Activated CD8-positive, alpha-beta memory T cell treated with anti-CD3 and anti-CD28 coated beads for 4 hours (primary cell): Measurements from ENCODE around the gene MIF4GD.
"Not testable (repeated sequence)": the region's sequence is repeated elsewhere in the genome, so short reads cannot be mapped to it uniquely, and the experiment has no call there.

ENCODE experiments used
- DNase-seq, 2 donors: peaks; one replicate each; pipeline ENCODE4 v3.0.0-alpha.2; 2020; ENCODE audit warnings: low read depth in 2 of 2

Gene MIF4GD

DNA sequence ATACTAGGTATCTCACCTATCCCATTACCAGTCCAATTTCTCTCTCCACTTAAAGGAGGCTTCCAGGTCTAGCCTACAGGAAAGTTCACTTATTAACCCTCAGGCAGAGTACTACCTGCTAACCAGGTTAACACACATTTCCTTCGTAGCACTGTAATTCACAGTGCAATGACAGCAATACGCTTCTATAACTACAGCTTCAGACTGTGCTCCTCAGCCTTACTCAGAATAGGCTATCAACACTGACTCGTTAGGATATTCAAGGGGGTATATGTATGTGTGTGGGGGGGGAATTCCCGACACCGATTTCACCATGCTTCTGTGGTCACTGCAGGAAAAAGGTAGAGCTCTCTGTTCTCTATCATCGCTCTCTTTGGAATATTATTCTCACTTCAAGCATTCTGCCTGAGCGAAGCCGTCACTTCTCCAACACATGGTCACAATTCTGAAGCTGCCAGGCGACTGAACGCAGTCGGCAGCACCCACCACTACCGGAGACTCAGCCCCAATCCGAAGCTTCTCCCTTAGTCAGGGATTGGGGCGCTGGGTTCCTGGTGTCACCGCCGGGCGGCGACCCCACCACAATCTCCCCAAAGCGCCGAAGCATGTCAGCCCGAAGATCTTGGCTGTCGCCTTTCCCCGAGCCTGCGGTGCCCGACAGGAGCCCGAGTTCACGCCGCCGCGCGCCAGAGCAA, 10.2 kb downstream of the MIF4GD start:
- no peak for DNase-seq

GRCh38 chr17:75257228-75257627, 13.8 kb downstream of the MIF4GD start:
- DNase-seq: not testable (repeated sequence)

- not testable (repeated sequence) for DNase-seq
Measured at GRCh38 chr17:75255954-75256698, 14.9 kb downstream of the MIF4GD start.

GRCh38 chr17:75252039-75252816, 18.8 kb downstream of the MIF4GD start:
- DNase-seq: no peak

DNA sequence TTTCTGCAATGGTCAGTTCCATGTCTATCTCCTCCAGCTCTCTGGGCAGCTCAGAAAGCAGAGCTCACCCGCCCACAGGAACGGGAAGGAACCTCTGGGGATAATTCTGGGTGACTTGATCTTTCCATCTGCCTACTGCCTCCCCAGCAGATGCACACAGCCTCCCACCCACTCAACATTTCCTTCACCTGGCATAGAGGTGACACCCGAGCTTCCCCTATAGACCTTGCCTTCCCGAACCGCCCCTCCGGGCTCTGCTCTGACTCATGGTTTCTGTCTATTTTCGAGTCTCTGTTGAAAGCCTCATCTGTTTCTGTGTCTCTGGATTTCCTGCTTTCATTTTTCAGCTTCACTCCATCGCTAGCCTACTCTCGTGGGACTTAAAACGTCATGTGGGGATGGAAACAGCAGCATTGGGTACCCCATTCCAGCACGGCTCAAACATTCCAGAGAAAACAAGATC, 21.0 kb downstream of the MIF4GD start:
- DNase-seq: peak; percentile 58 to 84

DNA sequence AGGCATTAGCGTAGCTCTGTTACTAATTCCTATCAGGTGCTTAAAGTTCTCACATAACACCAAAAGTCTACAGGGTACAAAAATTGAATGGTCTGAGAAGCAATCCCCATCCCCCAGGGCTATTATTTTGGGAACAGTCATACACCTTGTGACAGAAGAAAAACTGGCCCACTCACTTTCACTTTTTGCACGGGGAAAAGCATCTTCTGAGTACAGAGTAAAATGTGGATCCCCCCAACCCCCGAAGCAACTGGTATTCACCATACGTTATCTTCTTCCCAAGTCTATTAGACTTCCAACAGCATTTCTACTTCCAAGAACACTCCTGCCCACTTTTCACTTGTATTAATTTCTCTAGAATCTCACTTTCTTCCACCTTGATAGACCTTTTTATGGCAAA, 21.5 kb downstream of the MIF4GD start:
- no peak for DNase-seq

GRCh38 chr17:75246404-75246803, 24.6 kb downstream of the MIF4GD start:
- no peak for DNase-seq

GRCh38 chr17:75245011-75245410, 26.0 kb downstream of the MIF4GD start:
- no peak for DNase-seq

GRCh38 chr17:75244133-75244866, 26.7 kb downstream of the MIF4GD start:
- no peak for DNase-seq

DNA sequence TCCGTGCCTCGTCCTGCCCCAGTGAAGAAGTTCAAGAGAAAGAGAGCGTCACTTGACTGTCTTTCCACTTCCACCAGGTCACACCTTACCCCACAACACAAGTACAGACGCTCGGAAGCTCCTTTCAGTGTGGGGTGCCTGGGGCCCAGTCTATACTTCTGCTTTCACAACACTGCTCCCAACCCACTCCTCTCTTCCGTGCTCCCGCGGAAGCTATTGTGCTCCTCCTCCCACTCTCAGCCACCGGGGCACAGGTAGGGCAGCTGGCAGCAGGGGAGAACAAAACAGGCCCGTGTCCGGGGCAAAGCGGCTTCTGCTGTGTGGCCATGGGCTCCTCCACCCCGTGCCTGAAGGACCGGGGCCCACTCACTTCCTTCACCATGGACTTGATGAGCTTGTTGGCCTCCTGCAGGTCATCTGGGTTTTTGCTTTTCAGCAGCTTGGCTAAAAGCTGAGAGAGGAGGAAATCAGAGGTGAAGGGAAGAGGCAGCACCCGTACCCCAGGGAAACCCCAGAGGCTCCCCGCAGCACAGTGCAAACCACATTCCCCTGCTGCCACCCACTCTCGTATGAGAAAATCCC, 28.5 kb downstream of the MIF4GD start:
- no peak for DNase-seq

- no peak for DNase-seq
Measured at GRCh38 chr17:75241996-75242460, 29.0 kb downstream of the MIF4GD start.

DNA sequence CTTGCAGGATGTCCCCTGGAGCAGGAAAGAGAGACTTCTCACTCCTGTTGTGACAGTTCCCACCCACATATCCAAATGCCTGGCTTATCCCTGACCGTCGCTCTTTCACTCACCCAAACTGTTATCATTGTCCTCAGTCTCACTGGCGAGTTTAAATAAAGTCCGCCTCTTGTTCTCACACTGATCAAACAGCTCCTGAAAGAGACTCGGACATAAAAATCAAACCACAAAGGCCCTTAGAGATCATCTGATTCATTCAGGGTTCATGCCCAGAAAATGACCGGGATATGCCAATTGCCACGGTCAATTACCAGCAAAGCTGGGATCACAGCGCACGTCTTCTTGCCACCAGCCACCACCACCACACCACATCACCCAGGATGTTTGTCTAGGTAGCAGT, 29.5 kb downstream of the MIF4GD start:
- DNase-seq: no peak

DNA sequence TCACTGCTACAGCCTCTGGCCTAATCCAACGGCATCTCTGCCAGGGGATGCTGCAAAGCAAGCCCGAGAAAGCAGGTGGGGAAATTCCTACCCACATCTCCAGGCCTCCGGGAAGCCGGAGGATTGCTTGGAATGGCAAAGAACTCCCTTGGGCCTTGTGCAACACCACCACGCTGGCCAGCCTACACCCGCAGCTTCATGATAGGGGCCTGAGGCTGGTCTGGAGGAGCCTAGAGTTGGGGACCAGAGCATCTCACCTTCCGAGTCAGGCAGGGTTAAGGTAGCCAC, 29.9 kb downstream of the MIF4GD start:
- no peak for DNase-seq

- DNase-seq: no peak
Measured at GRCh38 chr17:75240394-75241142, 30.5 kb downstream of the MIF4GD start.

DNA sequence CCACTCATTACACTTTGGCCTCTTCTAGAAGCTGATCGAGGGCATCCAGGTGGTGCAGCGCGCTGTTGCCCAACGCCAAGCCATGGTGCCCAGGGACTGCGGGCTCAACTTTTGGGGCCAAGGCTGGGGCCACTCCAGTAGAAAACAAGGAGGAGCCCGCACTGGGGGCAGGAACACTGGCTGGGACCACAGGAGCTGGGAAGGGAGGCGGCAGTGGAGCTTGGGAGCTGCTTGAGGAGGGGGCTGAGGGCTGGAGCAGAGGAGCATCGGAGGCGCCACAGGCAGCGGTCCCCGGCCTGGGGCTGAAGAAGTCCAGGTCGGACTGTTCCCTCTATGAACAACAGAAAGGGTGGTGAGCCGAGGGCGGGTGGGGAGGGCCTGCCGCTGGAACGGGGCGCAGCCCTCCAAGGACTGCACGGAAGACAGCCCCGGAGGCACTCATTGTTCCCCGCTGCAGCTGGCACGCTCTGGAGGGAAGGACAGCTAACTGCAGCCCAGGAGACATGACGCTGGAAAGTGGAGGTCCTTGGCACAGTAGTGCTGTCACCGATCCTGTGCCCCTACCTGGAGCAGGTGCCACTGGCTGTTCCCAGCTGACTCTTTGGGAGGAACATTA, 31.1 kb downstream of the MIF4GD start:
- no peak for DNase-seq

- DNase-seq: no peak
Measured at GRCh38 chr17:75239214-75239613, 31.8 kb downstream of the MIF4GD start.

DNA sequence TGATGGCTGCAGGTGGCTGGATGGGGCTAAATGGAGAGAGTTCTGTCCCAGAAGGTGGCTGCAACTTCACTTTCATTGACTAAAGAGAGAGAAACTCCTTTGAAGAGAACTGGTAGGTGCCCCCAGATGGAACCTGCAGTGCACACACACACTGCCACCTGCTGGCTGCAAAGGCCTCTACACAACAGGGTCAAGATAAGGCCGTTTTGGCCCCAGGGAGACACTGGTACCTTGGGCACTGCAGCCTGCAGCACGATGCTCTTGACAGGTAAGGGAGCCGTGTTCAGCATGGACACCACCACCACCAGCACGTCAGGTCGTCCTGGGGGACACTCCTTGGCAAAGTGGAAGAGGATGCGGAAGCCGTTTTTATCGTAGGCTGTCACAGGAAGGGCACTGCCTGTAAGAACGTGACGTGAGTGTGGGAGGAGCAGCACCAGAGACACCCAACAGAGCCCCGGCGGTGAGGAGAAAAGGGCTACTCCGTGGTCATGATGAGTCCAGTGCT, 32.3 kb downstream of the MIF4GD start:
- peak in 1 of 2 donors; percentile 46 for DNase-seq

GRCh38 chr17:75238020-75238580, 32.9 kb downstream of the MIF4GD start:
- DNase-seq: no peak

- no peak for DNase-seq
Measured at GRCh38 chr17:75237100-75238014, 33.7 kb downstream of the MIF4GD start.
